SU-DHL-6 (cell line): ENCODE results near the gene SMOC1.

Experiments used
- EZH2phosphoT487 ChIP-seq: fragments of 200-600 bp; sonication (generic), shearing (Covaris generic); conservative IDR thresholded peaks from 2 replicates; pipeline ENCODE4 v1.6.1; 2018; ENCODE audit warnings: mild to moderate bottlenecking, antibody characterized with exemption, low read length, moderate library complexity, mixed read lengths
- TF ChIP-seq, protein P1 (sequence below): fragments of 200-600 bp; sonication (generic); IDR thresholded peaks from one replicate; pipeline ENCODE4 v1.5.1; 2017; ENCODE audit warnings: antibody characterized with exemption, mild to moderate bottlenecking, low read length, moderate library complexity; ENCODE audit not compliant: insufficient read depth, poor library complexity, severe bottlenecking

GRCh38 chr14:69993326-69993725, 114.1 kb downstream of the SMOC1 start:
- TF ChIP-seq EZH2phosphoT487, result no peak
- TF ChIP-seq, protein P1, sequence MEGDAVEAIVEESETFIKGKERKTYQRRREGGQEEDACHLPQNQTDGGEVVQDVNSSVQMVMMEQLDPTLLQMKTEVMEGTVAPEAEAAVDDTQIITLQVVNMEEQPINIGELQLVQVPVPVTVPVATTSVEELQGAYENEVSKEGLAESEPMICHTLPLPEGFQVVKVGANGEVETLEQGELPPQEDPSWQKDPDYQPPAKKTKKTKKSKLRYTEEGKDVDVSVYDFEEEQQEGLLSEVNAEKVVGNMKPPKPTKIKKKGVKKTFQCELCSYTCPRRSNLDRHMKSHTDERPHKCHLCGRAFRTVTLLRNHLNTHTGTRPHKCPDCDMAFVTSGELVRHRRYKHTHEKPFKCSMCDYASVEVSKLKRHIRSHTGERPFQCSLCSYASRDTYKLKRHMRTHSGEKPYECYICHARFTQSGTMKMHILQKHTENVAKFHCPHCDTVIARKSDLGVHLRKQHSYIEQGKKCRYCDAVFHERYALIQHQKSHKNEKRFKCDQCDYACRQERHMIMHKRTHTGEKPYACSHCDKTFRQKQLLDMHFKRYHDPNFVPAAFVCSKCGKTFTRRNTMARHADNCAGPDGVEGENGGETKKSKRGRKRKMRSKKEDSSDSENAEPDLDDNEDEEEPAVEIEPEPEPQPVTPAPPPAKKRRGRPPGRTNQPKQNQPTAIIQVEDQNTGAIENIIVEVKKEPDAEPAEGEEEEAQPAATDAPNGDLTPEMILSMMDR, result no peak
